Activated CD8-positive, alpha-beta memory T cell treated with anti-CD3 and anti-CD28 coated beads for 4 hours (primary cell): ENCODE data around the gene PLIN3.
"Not testable (repeated sequence)": the region's sequence is repeated elsewhere in the genome, so short reads cannot be mapped to it uniquely, and the experiment has no call there.

Source experiments
- DNase-seq, 2 donors: peaks; one replicate each; pipeline ENCODE4 v3.0.0-alpha.2; 2020; ENCODE audit warnings: low read depth in 2 of 2

The PLIN3 gene, protein sequence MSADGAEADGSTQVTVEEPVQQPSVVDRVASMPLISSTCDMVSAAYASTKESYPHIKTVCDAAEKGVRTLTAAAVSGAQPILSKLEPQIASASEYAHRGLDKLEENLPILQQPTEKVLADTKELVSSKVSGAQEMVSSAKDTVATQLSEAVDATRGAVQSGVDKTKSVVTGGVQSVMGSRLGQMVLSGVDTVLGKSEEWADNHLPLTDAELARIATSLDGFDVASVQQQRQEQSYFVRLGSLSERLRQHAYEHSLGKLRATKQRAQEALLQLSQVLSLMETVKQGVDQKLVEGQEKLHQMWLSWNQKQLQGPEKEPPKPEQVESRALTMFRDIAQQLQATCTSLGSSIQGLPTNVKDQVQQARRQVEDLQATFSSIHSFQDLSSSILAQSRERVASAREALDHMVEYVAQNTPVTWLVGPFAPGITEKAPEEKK

DNA sequence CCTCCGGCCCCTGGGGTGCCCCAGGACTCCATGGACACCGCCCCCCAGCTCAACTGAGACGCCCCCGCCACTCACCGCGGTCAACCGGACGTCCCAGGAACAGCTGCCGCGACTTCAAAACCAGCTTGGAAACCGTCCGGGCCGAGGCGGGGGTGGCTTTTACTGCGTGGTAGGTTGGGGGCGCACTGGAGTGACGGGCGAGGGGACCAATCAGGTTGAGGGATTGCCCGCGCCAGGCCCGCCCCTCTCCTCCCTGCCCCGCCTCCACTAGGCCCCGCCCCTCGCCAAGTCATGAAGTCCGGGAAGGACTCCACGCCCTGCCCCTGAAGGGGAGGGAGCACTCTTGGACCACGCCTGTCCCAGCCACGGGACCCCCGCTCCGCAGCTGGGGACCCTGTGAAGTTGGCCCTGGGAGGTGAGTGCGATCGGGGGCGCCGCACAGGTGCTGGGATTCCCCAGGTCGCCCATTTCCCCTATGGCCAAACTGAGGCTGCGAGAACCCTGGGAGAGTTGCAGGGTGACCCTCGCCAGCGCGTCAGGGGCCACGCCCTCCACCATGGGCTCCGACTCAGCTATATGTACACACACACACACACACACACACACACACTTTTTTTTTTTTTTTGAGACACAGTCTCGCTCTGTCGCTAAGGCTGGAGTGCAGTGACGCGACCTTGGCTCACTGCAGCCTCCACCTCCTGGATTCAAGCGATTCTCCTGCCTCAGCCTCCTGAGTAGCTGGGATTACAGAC lies at the start of gene PLIN3:
TSS of gene PLIN3 (minus strand) at position 134 of the 752 bp plus-strand sequence. CDS start 6,273 bp downstream, outside the sequence.
- peak; percentile 79 to 80 for DNase-seq

DNA sequence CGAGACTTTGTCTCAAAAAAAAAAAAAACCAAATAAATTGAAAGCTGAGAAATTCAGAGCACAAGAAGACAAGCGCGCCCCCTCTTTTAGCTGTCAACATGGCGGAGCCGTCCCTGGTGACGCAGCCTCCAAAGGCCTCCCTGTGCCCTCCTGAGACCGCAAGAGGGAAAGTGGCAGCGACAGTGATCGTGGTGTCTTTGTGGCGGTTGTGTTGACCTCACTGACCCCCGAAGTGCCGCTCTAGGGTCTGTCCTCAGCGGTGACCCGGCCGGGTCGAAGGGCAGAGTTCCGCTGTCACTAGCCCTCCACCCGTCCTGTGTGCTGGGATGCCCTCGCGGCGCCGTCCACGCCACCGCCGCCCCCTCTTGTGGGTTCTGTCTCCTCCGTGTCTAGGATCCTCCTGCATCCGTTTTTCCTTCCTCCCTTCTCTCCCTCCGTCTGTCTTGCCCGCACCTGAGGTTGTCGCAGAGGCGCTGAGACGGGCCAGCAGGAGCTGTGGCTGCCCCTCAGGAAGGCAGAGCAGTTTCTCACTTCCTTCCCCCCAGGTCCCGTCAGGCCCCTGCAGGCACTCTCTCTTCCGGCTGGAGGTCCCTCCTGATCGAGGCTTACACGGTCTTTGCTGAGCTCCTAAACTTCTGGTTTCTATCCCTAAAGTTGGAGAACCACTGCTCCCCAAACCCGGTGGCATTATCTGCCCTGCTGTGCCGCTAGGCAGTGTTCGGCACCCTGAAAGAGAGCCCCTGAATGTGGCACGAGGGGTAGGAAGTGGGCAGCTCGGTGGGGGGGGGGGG lies 49.0 kb upstream of the PLIN3 start:
- peak in 1 of 2 donors; percentile 17 for DNase-seq

DNA sequence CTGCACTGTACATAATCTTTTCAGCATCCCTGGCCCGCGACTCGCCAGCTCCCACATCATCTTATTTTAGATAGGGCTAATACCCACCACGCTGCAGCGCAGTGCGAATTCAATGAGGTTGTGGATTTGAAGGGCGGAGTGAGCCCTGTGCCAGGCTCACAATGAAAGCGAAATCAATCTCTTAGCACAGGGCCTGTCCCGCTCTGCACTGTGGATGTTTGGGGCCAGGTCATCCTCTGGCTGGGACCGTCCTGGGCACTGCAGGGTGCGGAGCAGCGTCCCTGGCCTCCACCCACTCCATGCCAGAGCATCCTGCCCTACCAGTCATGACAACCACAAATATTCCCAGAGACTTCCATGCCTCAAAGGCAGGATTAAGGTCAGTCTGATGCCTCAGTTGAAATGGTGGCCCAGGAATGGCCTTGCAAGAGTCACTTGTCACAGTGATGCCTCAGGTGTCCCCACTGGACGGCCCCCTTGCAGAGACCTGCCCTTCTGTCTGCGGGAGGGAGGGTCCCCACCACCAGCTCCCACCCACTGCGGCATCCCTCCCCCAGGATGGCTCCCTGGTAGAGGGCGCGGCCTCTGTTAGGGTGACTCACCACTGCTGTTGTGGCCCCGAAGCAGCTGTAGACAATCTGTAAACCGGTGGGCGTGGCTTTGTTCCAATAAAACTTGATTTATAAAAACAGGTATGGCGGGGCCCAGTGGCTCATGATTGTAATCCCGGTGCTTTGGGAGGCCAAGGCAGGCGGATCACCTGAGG lies 47.5 kb upstream of the PLIN3 start:
- peak; percentile 55 to 70 for DNase-seq

DNA sequence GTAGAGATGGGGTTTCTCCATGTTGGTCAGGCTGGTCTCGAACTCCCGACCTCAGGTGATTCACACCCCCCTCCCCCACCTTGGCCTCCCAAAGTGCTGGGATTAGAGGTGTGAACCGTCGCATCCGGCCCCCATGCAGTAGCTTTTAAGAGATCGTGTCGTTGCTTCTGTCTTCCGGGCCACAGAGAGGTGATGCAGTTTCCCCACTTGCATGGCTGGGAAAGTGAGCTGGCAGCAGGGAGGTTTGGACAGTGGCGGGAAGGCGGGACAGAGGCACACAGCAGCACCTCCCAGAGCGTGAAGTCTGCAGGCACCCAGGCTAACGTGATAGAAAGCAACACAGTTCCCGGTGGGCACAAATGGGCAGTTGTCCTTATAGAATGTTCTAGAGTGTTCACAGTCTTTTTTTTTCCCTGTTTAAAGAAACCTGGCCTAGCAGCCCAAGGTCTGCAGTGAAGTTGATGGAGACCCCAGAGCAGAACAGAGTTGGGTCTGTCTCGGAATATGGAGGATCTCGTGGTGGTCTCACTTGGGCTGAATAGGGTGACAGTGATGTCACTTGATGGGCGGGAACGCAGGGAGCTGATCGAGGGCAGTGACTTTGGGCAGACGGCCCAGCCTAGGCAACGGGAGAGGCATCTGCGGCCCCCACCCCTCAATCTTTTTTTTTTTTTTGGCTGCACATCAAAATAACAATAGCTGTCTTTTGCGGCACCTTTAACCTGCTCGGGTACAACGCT lies 46.7 kb upstream of the PLIN3 start:
- peak in 1 of 2 donors; percentile 13 for DNase-seq

DNA sequence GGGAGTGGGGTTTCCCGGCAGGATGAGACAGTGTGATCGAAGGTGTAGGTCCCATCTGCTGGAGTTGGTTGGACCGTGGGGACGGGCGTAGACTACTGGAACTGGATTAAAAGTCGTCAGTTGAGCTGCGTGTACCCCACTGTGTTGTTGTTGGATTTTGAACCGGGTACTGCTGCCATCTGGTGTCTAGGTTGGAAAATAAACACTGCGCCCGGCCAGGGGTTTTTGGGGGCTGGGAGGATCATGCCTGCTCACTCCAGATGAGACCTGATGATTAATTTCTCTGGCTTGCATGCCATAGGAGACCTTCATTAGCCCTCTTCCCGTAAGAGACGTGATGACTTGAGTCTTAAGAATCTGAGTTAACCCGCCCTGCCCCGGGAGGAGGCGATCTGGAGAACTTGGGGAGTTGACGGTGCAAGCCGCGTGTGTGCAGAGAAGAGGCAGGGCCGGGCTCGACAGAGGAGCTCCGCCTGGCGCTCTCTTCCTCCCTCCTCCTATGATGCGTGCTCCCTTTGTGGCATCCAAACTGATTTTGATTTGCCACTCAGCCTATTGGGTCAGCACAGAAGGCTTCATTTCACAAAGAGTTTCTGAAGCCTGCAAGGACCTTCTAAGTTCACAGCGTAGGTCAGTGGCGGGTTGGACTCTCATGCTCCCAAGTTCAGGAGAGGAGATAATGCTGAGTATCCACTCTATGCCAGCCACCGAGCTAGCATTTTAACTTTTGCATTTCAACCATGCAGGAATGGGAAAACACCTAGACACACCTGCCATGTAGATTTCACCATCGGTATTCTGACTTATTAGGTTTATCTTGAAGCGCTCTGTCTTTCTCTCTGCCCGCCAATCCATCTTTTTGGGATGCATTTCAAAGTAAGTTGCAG lies 44.6 kb upstream of the PLIN3 start:
- peak in 1 of 2 donors; percentile 56 for DNase-seq

DNA sequence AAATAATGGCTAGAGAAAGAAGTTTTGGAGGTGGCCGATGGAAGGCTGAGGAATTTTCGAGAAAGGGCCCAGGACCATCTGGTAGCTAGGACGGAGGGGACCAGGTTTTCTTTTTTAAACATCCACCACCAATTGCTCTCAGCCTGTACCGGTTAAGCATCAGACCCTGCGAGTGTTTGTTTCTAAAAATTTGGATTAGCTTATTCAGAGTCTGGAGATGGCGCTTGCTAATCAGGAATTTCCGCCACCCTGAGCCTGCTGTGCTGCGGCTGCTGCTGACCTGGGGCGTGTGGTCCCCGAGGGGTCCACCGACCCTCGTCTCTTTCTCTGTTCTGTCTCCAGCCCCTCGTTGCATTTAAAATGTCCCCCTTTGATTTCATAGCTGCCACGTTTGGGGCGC lies 43.8 kb upstream of the PLIN3 start:
- no peak for DNase-seq

DNA sequence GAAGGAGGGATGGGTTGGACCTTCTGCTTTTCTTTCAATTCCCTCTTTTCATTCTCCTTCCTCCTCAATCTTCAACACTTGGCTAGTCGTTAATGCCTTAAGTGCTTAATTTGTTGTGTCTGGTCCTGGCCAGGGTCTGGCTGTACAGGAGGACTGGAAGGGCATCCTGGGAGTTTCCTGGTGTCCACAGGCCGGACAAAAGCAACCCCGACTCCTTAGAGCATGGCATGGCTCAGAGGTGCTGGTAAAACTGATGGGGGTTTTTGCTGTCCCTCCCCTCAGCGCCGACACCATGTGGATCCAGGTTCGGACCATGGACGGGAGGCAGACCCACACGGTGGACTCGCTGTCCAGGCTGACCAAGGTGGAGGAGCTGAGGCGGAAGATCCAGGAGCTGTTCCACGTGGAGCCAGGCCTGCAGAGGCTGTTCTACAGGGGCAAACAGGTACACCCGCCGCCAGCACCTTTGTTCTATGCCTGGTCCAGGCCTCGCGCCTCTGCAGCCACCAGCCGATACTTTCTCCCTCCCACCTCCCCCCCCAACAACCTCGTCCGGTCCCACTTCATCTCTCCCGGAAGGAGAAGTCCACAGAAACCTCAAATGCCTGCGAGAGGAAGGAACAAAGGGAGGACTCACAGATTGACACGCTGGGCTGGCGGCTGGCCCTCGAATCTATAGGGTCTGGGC lies 43.3 kb upstream of the PLIN3 start:
- DNase-seq = no peak

DNA sequence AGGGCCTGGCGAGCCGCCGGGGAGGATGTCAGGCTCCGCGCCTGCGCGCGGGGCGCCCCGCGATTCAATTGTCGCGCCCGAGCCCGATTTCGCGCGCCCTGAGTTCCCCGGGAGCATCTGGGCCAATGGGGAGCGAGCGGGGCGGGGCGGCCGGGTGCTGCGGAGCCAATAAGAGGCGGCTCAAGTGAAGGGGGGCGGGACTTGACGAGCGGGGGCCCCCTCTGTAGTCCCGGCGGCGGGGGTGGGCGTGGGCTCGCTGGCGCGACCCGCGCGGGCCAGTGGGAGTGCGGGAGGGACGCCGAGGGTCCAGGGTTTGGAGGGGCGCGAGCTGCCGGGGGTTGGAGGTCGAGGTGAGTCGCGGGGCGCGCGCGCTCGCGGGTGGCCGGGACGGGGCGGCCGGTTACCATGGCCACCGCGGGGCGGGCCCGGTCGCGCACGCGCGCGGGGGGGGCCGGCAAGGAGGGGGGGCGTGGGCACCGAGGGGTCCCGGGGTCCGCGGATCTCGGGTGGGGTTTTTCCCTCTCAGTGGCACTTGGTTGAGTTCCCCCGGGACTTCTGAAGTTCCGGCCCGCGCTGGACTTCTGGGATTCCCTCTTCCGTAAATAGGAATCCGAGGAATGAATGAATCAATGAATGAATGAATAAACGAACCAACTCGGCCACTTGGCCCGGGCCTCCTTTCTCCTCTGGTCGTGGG lies 42.6 kb upstream of the PLIN3 start:
- peak; percentile 82 to 84 for DNase-seq

DNA sequence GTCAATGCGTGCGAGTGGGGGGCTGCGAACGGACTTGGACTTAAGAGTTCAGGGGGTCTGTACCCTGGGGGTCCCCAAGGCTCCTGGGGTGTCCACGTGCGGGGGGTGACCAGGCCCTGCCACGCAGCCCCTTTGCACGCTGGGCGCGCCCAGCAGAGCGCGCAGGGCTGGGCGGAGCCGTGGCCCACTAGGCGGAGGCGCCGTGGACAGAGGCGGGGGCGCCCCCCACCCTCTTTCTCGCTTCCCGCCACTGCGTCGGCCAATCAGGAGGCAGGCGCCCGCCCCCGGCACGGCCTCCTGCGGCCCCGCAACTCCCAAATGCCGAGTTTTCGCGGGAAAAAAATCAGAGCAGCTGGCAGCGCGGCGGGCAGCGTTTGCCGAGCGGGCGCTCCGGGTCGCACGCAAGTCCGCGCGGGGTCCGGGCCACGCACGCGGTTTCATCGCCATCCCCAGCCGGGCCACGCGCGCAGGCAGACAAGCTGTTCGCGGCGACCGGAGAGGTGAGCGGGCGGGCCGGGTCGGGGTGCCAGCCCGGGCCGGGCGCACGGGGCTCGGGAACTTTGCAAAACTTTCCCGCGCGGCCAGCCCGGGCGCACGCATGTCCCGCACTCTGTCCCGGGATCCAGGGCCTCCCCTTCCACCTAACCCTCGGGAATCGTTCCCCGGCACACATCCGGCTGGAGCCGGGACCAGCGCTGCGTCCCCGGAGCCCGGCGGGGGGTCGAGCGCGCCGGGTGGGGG lies 41.9 kb upstream of the PLIN3 start, which contains the start of gene UHRF1:
TSS of gene UHRF1 (plus strand) at position 346 of the 741 bp plus-strand sequence. CDS start 1,385 bp downstream, outside the sequence.
- DNase-seq = no peak

DNA sequence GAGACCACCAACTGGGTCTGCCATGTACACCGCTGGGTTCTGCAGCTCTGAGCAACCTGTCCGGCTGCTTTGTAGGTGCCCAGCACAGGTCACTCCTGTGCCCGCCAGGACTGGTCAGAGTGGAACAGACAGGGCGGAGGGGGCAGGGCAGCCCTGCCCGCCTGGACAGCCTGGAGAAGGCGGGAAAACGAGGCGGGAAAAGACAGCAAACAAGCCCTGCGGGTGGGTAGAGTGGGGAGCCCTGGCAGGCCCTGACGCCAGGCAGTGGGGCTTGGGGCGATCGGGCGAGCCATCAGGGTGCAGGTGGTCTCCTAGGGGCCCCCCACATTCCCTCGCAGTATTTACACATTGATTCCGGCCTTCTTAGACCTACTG lies 41.3 kb upstream of the PLIN3 start:
- no peak for DNase-seq

DNA sequence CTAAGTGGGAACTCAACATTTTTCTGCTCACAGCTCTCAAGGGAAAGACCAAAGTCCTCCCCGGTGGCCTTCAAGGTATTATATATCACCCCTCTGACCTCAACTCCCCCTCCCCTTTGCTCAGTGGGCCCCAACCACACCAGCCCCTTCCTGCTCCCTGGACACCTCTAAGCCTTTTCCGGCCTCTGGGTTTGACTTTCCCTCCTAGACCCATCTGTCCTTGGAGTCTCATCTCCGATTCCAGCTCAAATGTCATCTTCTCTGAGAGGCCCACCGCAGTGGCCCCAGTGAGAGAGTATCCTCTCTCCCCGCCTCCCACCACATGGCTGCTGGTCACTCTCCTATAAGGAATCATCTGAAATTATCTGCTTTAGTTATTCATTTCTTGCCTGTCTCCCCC lies 40.9 kb upstream of the PLIN3 start:
- no peak for DNase-seq

DNA sequence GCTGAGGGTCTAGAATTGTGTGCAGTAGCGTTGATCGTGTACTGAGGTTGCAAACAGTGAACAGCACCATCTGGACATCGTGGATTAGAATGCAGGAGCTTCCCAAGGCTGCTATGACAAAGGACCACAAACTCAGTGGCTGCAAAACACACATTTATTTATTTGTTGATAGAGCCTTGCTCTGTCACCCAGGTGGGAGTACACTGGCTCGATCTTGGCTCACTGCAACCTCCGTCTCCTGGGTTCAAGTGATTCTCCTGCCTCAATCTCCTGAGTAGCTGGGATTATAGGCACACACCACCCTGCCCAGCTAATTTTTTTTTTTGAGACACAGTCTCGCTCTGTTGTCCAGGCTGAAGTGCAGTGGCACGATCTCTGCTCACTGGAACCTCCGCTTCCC lies 39.5 kb upstream of the PLIN3 start:
- DNase-seq = no peak

DNA sequence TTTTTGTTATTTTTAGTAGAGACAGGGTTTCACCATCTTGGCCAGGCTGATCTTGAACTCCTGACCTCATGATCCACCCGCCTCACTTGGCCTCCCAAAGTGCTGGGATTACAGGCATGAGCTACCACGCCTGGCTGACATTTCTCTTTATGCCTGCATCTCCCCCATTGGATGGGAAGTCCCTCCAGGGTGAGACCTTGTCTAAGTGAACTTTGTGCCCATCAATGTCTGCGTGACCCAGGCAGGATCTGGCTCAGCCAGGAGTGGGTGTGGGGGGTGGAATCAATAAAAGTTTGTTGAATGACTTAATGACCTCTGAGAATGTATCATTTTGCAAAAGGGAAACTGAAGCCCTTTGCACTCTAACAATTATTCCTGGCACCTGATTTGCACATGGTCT lies 37.0 kb upstream of the PLIN3 start:
- DNase-seq = no peak

DNA sequence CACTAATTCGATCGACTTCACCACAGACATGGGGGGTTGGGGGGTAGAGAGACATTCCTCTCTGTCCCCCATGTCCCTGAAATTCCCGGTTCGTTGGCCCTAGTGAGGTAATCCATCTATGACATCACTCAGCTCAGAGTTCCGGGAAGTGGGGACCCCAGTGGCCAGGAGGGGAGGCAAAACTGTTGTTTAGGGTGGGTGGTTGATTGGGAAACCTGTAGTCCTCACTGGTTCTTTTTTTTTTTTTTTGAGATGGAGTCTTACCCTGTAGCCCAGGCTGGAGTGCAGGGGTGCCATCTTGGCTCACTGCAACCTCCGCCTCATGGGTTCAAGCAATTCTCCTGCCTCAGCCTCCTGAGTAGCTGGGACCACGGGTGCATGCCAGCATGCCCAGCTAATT lies 35.3 kb upstream of the PLIN3 start, which contains the start of gene ARRDC5:
TSS of gene ARRDC5 (minus strand) at position 101 of the 400 bp plus-strand sequence. CDS start at position 30, 71 bp downstream.
- no peak for DNase-seq

DNA sequence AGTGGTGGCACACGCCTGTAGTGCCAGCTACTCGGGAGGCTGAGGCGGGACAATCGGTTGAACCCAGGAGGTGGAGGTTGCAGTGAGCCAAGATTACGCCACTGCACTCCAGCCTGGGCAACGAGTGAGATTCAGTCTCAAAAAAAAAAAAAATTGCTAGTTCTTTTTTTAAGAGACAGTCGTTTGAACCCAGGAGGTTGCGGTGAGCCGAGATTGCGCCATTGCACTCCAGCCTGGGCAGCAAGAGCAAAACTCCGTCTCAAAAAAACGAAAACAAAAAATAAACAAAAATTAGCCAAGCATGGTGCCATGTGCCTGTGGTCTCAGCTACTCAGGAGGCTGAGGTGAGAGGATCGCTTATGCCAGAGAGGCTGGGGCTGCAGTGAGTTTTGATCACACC lies 33.4 kb upstream of the PLIN3 start:
- DNase-seq = not testable (repeated sequence)

DNA sequence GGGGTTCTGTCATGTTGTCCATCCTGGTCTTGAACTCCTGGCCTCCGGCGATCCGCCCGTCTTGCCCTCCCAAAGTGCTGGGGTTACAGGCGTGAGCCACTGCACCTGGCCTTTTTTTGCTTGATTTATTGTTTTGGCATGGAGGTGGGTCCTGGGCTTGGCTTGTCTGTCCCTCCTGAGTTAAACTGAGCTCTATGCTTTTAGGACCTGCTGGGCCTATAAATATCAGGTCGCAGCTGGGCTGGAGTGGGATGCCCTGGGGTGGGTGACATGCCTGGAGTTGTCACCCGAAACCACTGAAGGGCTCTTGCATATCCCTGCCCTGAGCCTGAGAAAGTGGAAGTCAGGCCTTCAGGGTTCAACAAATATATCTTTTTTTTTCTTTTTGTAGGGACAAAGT lies 29.7 kb upstream of the PLIN3 start:
- no peak for DNase-seq

DNA sequence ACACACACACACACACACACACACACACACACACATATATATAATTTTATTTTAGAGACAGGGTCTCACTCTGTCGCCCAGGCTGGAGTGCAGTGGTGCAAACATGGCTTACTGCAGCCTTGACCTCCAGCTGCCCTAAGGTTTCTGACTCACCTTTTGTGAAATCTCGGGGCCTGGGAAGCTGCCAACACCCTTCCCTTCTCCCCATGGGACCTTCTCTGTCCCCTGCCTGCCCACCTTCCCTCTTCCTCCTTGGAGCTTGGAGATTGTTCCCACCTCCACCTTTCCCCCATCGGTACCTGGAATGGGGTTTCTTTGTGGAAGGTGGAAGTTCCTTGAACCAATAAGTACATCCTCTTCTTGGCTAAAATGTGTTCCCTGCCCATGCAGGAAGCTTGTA lies 28.9 kb upstream of the PLIN3 start:
- DNase-seq = no peak
